Pancreas (tissue), 10 donors: ENCODE results near the gene RNFT2. TPM values are rescaled to one million over a fixed set of nuclear protein-coding genes. Genes with fewer than 3 reads are reported as not detected.

ENCODE experiments used
- ATAC-seq, 4 donors: fragments of 200-7000 bp; cut with Tn5 transposase; one replicate each; pipeline versions ENCODE4 v1.8.0 to v1.9.1; 2020; ENCODE audit warnings: mild to moderate bottlenecking in 4 of 4, moderate library complexity in 4 of 4
- DNase-seq, 6 donors: peaks; one replicate each; pipeline ENCODE4 v3.0.0-alpha.2; 2020
- FAIRE-seq: peaks from 2 replicates; lab custom pipeline; 2012; peaks lifted over from hg19 to GRCh38; lab: Jason Lieb, UNC
- H3K27ac ChIP-seq, 4 donors: fragments of 200-600 bp; sonication (generic); 1 replicate in 3 of 4; 2 replicates in 1 of 4; pipeline versions ENCODE4 v1.5.0 to v1.8.0; 2020
- H3K27me3 ChIP-seq, 4 donors: fragments of 200-600 bp; one replicate each; pipeline ENCODE4 v1.8.0; 2021
- H3K36me3 ChIP-seq, 3 donors: fragments of 200-600 bp; sonication (generic) in 1 of 3; one replicate each; pipeline versions ENCODE4 v1.5.0 to v1.8.0; 2020 to 2021
- H3K4me1 ChIP-seq, 3 donors: fragments of 200-600 bp; one replicate each; pipeline ENCODE4 v1.8.0; 2021
- H3K4me3 ChIP-seq, 4 donors: fragments of 200-600 bp; sonication (generic) in 2 of 4; one replicate each; pipeline versions ENCODE4 v1.5.0 to v1.8.0; 2020 to 2021
- H3K9me3 ChIP-seq, 4 donors: fragments of 200-600 bp; one replicate each; pipeline ENCODE4 v1.8.0; 2021
- WGBS, 2 donors: extraction: QIAGEN DNeasy Blood & Tissue Kit; methylation state at CpG; one replicate each; pipeline ENCODE4 v1.1.7; 2013; 5-methylcytosine and 5-hydroxymethylcytosine counted together
- intact Hi-C, 3 donors: fragments of 100-400 bp; cut with DNase I; formaldehyde crosslinking; loops; one replicate each; pipeline versions ENCODE4 v1.11.1 to v1.14.2; 2022
- polyA plus RNA-seq, 2 donors: library from polyadenylated mRNA; stranded (reverse); fragments of 200-250 nt; gene quantifications; one replicate each; pipeline ENCODE4 v1.2.3, GENCODE V29; 2013
- total RNA-seq, 6 donors: library from RNA; stranded (reverse); fragmentation: NEBNext Ultra II Directional in 4 of 6; extraction: Animal tissue kit (Norgen Biotek cat#: 25700) in 4 of 6; gene quantifications; one replicate each; pipeline versions ENCODE4 v1.2.1 to v1.2.4, GENCODE V29; 2021 to 2023
- TF ChIP-seq, protein P1 (sequence below), 4 donors: fragments of 200-600 bp; sonication (generic) in 3 of 4; IDR thresholded peaks; one replicate each; pipeline versions ENCODE4 v1.5.0 to v1.8.0; 2021; ENCODE audit warnings: antibody characterized with exemption in 4 of 4
- donor health status: healthy with polysubstance abuse.
- donor health status: DM: no; HTN: no; CAD: no; lungs with moderate emphysema.
- donor health status: DM: no; HTN: no; CAD: no.
- donor health status: control.
- donor health status: control.
- donor health status: Bipolar disorder and iron deficiency.
- donor health status: DM: yes; HTN: yes; CAD: no.
- donor health status: DM: no; HTN: no; CAD: no.
- donor health status: DM: no; HTN: no; CAD: no.
- donor health status: DM: yes; HTN: yes; CAD: no.

RNFT2 gene
- total and polyA plus RNA-seq, 8 donors = 0.51 to 2.6 (median 1.5) TPM

DNA sequence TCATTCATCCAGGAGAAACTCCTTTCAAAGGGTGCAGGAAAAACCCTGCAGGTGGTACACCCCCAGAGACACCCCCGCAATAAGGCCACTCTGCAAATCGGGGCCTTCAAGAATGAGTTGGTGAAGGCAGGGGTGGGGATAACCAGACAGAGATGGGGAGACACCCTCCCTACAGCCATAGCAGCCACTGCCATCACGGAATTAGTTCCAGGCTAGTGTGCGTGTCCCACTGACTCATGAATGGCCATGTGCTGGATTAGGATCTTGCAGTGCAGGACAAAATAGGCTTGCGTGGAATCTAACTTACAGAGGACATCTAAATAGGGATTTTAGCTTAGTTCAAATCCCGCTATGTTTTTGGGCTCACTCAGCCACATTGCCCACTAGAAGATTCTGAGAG lies 38.0 kb upstream of the RNFT2 start:
- DNase-seq (no peak), ATAC-seq (no peak), FAIRE-seq (no peak)
- intact Hi-C loops = loop anchor here in 1 of 3 donors (10.0 kb wide), 1 partner anchor 695 kb away; no protein-coding TSS in a partner anchor
- TF ChIP-seq, protein P1, sequence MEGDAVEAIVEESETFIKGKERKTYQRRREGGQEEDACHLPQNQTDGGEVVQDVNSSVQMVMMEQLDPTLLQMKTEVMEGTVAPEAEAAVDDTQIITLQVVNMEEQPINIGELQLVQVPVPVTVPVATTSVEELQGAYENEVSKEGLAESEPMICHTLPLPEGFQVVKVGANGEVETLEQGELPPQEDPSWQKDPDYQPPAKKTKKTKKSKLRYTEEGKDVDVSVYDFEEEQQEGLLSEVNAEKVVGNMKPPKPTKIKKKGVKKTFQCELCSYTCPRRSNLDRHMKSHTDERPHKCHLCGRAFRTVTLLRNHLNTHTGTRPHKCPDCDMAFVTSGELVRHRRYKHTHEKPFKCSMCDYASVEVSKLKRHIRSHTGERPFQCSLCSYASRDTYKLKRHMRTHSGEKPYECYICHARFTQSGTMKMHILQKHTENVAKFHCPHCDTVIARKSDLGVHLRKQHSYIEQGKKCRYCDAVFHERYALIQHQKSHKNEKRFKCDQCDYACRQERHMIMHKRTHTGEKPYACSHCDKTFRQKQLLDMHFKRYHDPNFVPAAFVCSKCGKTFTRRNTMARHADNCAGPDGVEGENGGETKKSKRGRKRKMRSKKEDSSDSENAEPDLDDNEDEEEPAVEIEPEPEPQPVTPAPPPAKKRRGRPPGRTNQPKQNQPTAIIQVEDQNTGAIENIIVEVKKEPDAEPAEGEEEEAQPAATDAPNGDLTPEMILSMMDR (IDR thresholded peaks at IDR 0.05) = no peak
- Histone ChIP-seq H3K27ac (no peak overlapping the region), H3K4me1 (peaks cover 13 to 23% (median 22%) of the 10 kb centered on the region in 3 donors), H3K36me3 (no peaks in the 10 kb centered on the region), H3K27me3 (no peaks in the 10 kb centered on the region), H3K4me3 (no peak overlapping the region), H3K9me3 (no peaks in the 10 kb centered on the region)
- WGBS, 2 donors = 95 to 96% methylated on average over 6 of the region's 6 CpGs

DNA sequence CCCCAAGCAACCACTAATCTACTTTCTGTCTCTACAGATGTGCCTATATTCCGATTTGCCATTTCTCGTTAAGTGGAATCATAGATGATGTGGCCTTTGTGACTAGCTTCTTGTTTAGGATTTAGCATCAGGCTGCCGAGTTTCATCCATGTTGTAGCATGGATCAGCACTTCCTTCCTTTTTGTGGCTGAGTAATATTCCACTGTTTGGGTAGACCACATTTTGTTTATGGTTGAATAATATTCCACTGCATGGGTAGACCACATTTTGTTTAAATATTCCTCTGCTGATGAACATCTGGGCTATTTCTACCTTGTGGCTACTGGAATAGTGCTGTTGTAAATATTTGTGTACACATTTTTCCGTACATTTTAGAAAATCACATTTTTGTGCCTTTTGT lies 36.7 kb upstream of the RNFT2 start:
- peaks cover 13 to 23% (median 22%) of the 10 kb centered on the region in 3 donors for H3K4me1 ChIP-seq
- no peaks in the 10 kb centered on the region for H3K36me3 ChIP-seq
- H3K4me3 ChIP-seq = no peak overlapping the region
- H3K9me3 ChIP-seq = no peaks in the 10 kb centered on the region
- WGBS, 2 donors = 93 to 96% methylated on average over 4 of the region's 4 CpGs
- ATAC-seq (no peak), FAIRE-seq (no peak), DNase-seq (no peak)
- TF ChIP-seq, protein P1 (IDR thresholded peaks at IDR 0.05) = no peak
- no peak overlapping the region for H3K27ac ChIP-seq
- no peaks in the 10 kb centered on the region for H3K27me3 ChIP-seq
- intact Hi-C loops = loop anchor here in 1 of 3 donors (10.0 kb wide), 1 partner anchor 697 kb away; no protein-coding TSS in a partner anchor

DNA sequence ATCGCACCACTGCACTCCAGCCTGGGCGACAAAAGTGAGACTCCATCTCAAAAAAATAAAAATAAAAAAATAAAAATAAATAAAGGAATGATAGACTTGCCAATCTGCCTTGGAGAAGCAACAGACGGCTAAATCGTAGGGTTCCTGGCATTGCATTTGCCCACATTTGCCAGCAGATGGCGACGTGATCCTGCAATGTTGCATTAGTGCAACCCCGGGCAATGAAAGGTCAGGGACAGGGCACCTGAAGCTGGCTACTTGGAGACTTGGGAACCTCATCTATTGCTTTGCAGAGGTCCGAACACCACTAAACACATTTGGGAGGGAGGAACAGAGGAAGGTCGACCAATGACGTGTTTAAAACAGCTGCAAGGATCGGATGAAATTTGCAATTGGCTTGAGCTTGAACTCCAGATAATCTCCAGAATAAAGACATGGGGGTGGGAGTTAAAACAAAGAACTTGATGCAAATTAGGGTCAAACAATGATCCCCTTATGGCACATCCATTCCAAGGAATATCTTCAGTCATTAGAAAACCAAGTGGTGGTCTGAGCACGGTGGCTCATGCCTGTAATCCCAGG lies 34.8 kb upstream of the RNFT2 start:
- TF ChIP-seq, protein P1 (IDR thresholded peaks at IDR 0.05) = peak; percentile 76 to 89 (median 82)
- H3K27ac ChIP-seq = no peak overlapping the region
- H3K9me3 ChIP-seq = no peaks in the 10 kb centered on the region
- peak; percentile 90 for FAIRE-seq
- H3K27me3 ChIP-seq = no peaks in the 10 kb centered on the region
- H3K4me1 ChIP-seq = peaks cover 6 to 12% (median 11%) of the 10 kb centered on the region in 3 donors
- H3K4me3 ChIP-seq = no peak overlapping the region
- intact Hi-C loops = loop anchor here in 1 of 3 donors (10.0 kb wide), 1 partner anchor 699 kb away; no protein-coding TSS in a partner anchor
- 16 to 19% methylated on average over 12 of the region's 12 CpGs for WGBS, 2 donors
- DNase-seq = peak; percentile 41 to 77 (median 68)
- no peaks in the 10 kb centered on the region for H3K36me3 ChIP-seq
- peak in 3 of 4 donors; percentile 87 to 91 (median 88) for ATAC-seq

DNA sequence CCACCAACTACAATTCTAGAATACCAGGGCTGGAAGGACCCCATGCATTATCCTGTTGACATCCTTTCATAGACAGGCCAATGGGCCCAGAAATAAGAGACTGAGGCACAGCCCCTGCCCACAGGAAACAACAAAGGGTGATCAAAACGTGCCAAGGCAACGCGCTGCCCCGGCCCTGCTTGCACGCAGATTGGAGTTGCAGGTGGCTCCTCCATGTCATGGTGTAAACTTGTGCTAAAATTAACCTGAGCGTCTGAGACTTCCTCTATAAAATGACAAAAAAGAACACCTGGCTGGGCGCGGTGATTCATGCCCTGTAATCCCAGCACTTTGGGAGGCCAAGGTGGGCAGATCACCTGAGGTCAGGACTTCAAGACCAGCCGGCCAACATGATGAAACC lies 30.4 kb upstream of the RNFT2 start:
- DNase-seq (no peak), FAIRE-seq (no peak), ATAC-seq (no peak)
- Histone ChIP-seq H3K4me3 (no peak overlapping the region), H3K36me3 (no peaks in the 10 kb centered on the region), H3K4me1 (peaks cover 0 to 6% (median 0%) of the 10 kb centered on the region in 3 donors), H3K27me3 (no peaks in the 10 kb centered on the region), H3K9me3 (no peaks in the 10 kb centered on the region), H3K27ac (no peak overlapping the region)
- 83 to 92% methylated on average over 9 of the region's 9 CpGs for WGBS, 2 donors
- TF ChIP-seq, protein P1 (IDR thresholded peaks at IDR 0.05) = no peak
- intact Hi-C loops = loop anchor here in 1 of 3 donors (10.0 kb wide), 1 partner anchor 703 kb away; no protein-coding TSS in a partner anchor
